ENCODE measurements around the gene STK35.

- TF ChIP-seq CTCF (conservative IDR thresholded peaks at IDR 0.05; ENCODE audit: low read depth in 2 of 2) (no peak), ETS1 (IDR thresholded peaks at IDR 0.05) (no peak), POLR2AphosphoS5 (IDR thresholded peaks at IDR 0.05; ENCODE audit: low read depth) (no peak), NANOG (IDR thresholded peaks at IDR 0.05; ENCODE audit: borderline replicate concordance) (no peak), EZH2phosphoT487 (IDR thresholded peaks at IDR 0.05; ENCODE audit: unreplicated experiment) (no peak), CREB1 (CRISPR knock-in tag; IDR thresholded peaks at IDR 0.05; ENCODE audit: low read depth) (no peak), REST (IDR thresholded peaks at IDR 0.05; ENCODE audit: unreplicated experiment) (no peak)
Observed at GRCh38 chr20:2109425-2110210, 8.0 kb downstream of the STK35 start.
